NCI-H526 (cell line): Measurements from ENCODE around the gene ANKRD6.

Experiments
- DNase-seq, 2 experiments: peaks; one replicate each; lab custom pipeline; 2025; lab: John Stamatoyannopoulos, UW

ANKRD6 gene

GRCh38 chr6:89509777-89510281, 76.9 kb downstream of the ANKRD6 start:
- DNase-seq: no peak

GRCh38 chr6:89510393-89510792, 77.4 kb downstream of the ANKRD6 start:
- DNase-seq: no peak

GRCh38 chr6:89518352-89519055, 85.6 kb downstream of the ANKRD6 start:
- DNase-seq: no peak

GRCh38 chr6:89520736-89521135, 87.8 kb downstream of the ANKRD6 start:
- DNase-seq: no peak

GRCh38 chr6:89522778-89523177, 89.8 kb downstream of the ANKRD6 start:
- no peak for DNase-seq

- DNase-seq: no peak
Measured at GRCh38 chr6:89525786-89526562, 93.0 kb downstream of the ANKRD6 start.

GRCh38 chr6:89526563-89526869, 93.6 kb downstream of the ANKRD6 start:
- DNase-seq: no peak

GRCh38 chr6:89527634-89528033, 94.7 kb downstream of the ANKRD6 start:
- no peak for DNase-seq

- no peak for DNase-seq
Measured at GRCh38 chr6:89528866-89529265, 95.9 kb downstream of the ANKRD6 start.

GRCh38 chr6:89530982-89531381, 98.0 kb downstream of the ANKRD6 start:
- DNase-seq: no peak

GRCh38 chr6:89536231-89536630, 103.3 kb downstream of the ANKRD6 start:
- DNase-seq: no peak

GRCh38 chr6:89539779-89540178, 106.8 kb downstream of the ANKRD6 start:
- DNase-seq: no peak

GRCh38 chr6:89542081-89542857, 109.3 kb downstream of the ANKRD6 start:
- DNase-seq: no peak

- DNase-seq: no peak
Measured at GRCh38 chr6:89542866-89543265, 109.9 kb downstream of the ANKRD6 start.

GRCh38 chr6:89547281-89547680, 114.3 kb downstream of the ANKRD6 start:
- no peak for DNase-seq

GRCh38 chr6:89553431-89553830, 120.5 kb downstream of the ANKRD6 start:
- no peak for DNase-seq

GRCh38 chr6:89554106-89554505, 121.2 kb downstream of the ANKRD6 start:
- no peak for DNase-seq

GRCh38 chr6:89555031-89555430, 122.1 kb downstream of the ANKRD6 start:
- DNase-seq: no peak

- DNase-seq: peak; percentile 87 to 88
Measured at GRCh38 chr6:89555806-89556205, 122.9 kb downstream of the ANKRD6 start.

- no peak for DNase-seq
Measured at GRCh38 chr6:89559487-89559886, 126.5 kb downstream of the ANKRD6 start.

- DNase-seq: peak in 1 of 2 experiments; percentile 19
Measured at GRCh38 chr6:89562093-89562973, 129.4 kb downstream of the ANKRD6 start.

- no peak for DNase-seq
Measured at GRCh38 chr6:89563866-89564265, 130.9 kb downstream of the ANKRD6 start.
